ENCODE data around the gene SPATA31E1. TPM values are rescaled to one million over a fixed set of nuclear protein-coding genes. Genes with fewer than 3 reads are reported as not detected.
"Not testable (repeated sequence)": the region's sequence is repeated elsewhere in the genome, so short reads cannot be mapped to it uniquely, and the experiment has no call there.

The SPATA31E1 gene
- total and polyA plus RNA-seq, 10 of the 15 experiments (the other 5 are each of a cell fraction or from before 2014, with no cell fraction given) = not detected

DNA sequence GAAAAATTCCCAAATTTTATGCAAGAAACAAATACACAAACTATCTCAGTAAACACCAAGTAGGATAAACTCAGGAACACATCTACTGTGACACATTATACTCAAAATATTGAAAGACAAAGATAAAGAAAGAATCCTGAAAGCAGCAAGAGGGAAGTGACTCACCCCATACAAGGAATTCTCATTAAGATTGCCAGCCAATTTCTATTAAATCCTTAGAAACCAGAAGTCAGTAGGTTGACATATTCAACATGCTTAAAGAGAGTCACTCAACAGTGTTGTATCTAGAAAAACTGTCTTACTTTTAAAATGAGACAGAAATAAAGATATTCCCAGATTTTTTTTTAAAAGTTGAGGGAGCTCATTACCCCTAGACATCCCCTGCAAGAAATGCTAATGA is 15.5 kb downstream of the SPATA31E1 start:
- in situ Hi-C loops (cut with MboI) (no loop called here), intact Hi-C loops (cut with micrococcal nuclease; ENCODE audit: unreplicated experiment) (no loop called here)
- ChIA-PET RAD21 (ENCODE audit: unreplicated experiment) (no interaction called here), SMC1A (ENCODE audit: uncharacterized antibody, unreplicated experiment) (no interaction called here), CTCF (no interaction called here), POLR2A (no interaction called here)
- Histone ChIP-seq H3K4me2 (ENCODE audit: control insufficient read depth, insufficient read depth) (no peak overlapping the region), H2AFZ (ENCODE audit: control insufficient read depth, low read depth, low read length) (no peak overlapping the region), H3K79me2 (ENCODE audit: control insufficient read depth, insufficient read depth, low read length) (no peaks in the 10 kb centered on the region), H3K9ac (ENCODE audit: control insufficient read depth, insufficient read depth, low read length) (no peak overlapping the region), H3K4me3 (no peak overlapping the region), H3K4me1 (ENCODE audit: control insufficient read depth, insufficient read depth, low read length) (no peaks in the 10 kb centered on the region), H3K36me3 (ENCODE audit: control insufficient read depth in 2 of 2, insufficient read depth in 2 of 2, low read length in 1 of 2) (no peaks in the 10 kb centered on the region), H3K9me3 (replicated peaks; ENCODE audit: control insufficient read depth, insufficient read depth, low read length) (no peaks in the 10 kb centered on the region), H3K27ac (ENCODE audit: control insufficient read depth, insufficient read depth) (no peak overlapping the region), H3K27me3 (replicated peaks in 1 of 2; ENCODE audit: control insufficient read depth in 2 of 2, insufficient read depth in 2 of 2, low read length in 1 of 2) (no peaks in the 10 kb centered on the region), H4K20me1 (ENCODE audit: control insufficient read depth, insufficient read depth) (no peaks in the 10 kb centered on the region)
- no peak for ATAC-seq
- BruUV-seq (replicated peaks) = no TSS peak
- TF ChIP-seq, protein P1, sequence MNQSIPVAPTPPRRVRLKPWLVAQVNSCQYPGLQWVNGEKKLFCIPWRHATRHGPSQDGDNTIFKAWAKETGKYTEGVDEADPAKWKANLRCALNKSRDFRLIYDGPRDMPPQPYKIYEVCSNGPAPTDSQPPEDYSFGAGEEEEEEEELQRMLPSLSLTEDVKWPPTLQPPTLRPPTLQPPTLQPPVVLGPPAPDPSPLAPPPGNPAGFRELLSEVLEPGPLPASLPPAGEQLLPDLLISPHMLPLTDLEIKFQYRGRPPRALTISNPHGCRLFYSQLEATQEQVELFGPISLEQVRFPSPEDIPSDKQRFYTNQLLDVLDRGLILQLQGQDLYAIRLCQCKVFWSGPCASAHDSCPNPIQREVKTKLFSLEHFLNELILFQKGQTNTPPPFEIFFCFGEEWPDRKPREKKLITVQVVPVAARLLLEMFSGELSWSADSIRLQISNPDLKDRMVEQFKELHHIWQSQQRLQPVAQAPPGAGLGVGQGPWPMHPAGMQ (IDR thresholded peaks at IDR 0.05; ENCODE audit: borderline replicate concordance) = no peak
- FAIRE-seq = no peak
- DNase-seq (ENCODE audit: low read depth, low spot score) = no peak

GRCh38 chr9:87902371-87902770 is 19.7 kb downstream of the SPATA31E1 start:
- H3K4me2 ChIP-seq (ENCODE audit: control insufficient read depth, insufficient read depth); H3K36me3 ChIP-seq (ENCODE audit: control insufficient read depth in 2 of 2, insufficient read depth in 2 of 2, low read length in 1 of 2); POLR2A ChIA-PET; CTCF ChIA-PET; H3K79me2 ChIP-seq (ENCODE audit: control insufficient read depth, insufficient read depth, low read length); H3K27me3 ChIP-seq (replicated peaks in 1 of 2; ENCODE audit: control insufficient read depth in 2 of 2, insufficient read depth in 2 of 2, low read length in 1 of 2); H3K9me3 ChIP-seq (replicated peaks; ENCODE audit: control insufficient read depth, insufficient read depth, low read length); H3K27ac ChIP-seq (ENCODE audit: control insufficient read depth, insufficient read depth); BruUV-seq (replicated peaks); in situ Hi-C loops (cut with MboI); H3K4me3 ChIP-seq; FAIRE-seq; H2AFZ ChIP-seq (ENCODE audit: control insufficient read depth, low read depth, low read length); H4K20me1 ChIP-seq (ENCODE audit: control insufficient read depth, insufficient read depth); H3K9ac ChIP-seq (ENCODE audit: control insufficient read depth, insufficient read depth, low read length); intact Hi-C loops (cut with micrococcal nuclease; ENCODE audit: unreplicated experiment); ATAC-seq; RAD21 ChIA-PET (ENCODE audit: unreplicated experiment); H3K4me1 ChIP-seq (ENCODE audit: control insufficient read depth, insufficient read depth, low read length); SMC1A ChIA-PET (ENCODE audit: uncharacterized antibody, unreplicated experiment); DNase-seq (ENCODE audit: low read depth, low spot score): not testable (repeated sequence)
- whole genome bisulfite sequencing (ENCODE audit: insufficient coverage, insufficient replicate concordance, low lambda C conversion rate, missing lambda C conversion rate) = 43% methylated on average over 11 of the region's 11 CpGs

Data from GM12878 (cell line).